Ascending aorta (tissue), 2 donors: ENCODE results near the gene ACBD6. TPM values are rescaled to one million over a fixed set of nuclear protein-coding genes. Genes with fewer than 3 reads are reported as not detected.

Experiments used
- DNase-seq, 2 donors: peaks; one replicate each; pipeline ENCODE4 v3.0.0-alpha.2; 2019; ENCODE audit warnings: low spot score in 2 of 2
- H3K27ac ChIP-seq, 2 donors: fragments of 200-600 bp; sonication (generic); one replicate each; pipeline ENCODE4 v1.5.1; 2016 to 2017; ENCODE audit warnings: mild to moderate bottlenecking in 1 of 2
- H3K27me3 ChIP-seq: fragments of 200-600 bp; sonication (generic); one replicate; pipeline ENCODE4 v1.5.1; 2017
- H3K36me3 ChIP-seq, 2 donors: fragments of 200-600 bp; sonication (generic); one replicate each; pipeline ENCODE4 v1.5.1; 2016
- H3K4me1 ChIP-seq, 2 donors: fragments of 200-600 bp; sonication (generic); one replicate each; pipeline ENCODE4 v1.5.1; 2016 to 2017; ENCODE audit warnings: mild to moderate bottlenecking in 1 of 2
- H3K4me3 ChIP-seq, 2 donors: fragments of 200-600 bp; sonication (generic); one replicate each; pipeline ENCODE4 v1.5.1; 2016 to 2017; ENCODE audit warnings: mild to moderate bottlenecking in 1 of 2
- H3K9me3 ChIP-seq, 2 donors: fragments of 200-600 bp; sonication (generic); one replicate each; pipeline ENCODE4 v1.5.1; 2016
- CTCF ChIP-seq, 3 experiments: fragments of 200-600 bp in 2 of 3; fragments of 450-650 bp in 1 of 3; sonication (generic) in 2 of 3; IDR thresholded peaks; one replicate each; pipeline ENCODE4 v1.5.1; 2016 to 2019; ENCODE audit warnings: antibody characterized with exemption in 3 of 3, mild to moderate bottlenecking in 1 of 3, moderate library complexity in 1 of 3
- intact Hi-C: fragments of 100-400 bp; cut with DNase I; formaldehyde crosslinking; loops from one replicate; pipeline ENCODE4 v1.15.1; 2023
- total RNA-seq: library from RNA; depleted of rRNA; stranded (reverse); fragments of >200 nt; gene quantifications from one replicate; pipeline ENCODE4 v1.1.0, GENCODE V29; 2016

ACBD6 gene
- total RNA-seq, 1 donor from 2014 or later: 67.7 TPM

GRCh38 chr1:180539136-180539535 is 36.8 kb upstream of the ACBD6 start:
- Histone ChIP-seq H3K27me3 (no peaks in the 10 kb centered on the region), H3K4me3 (no peak overlapping the region), H3K4me1 (peaks cover 3 to 32% of the 10 kb centered on the region in 2 donors), H3K36me3 (no peaks in the 10 kb centered on the region), H3K27ac (peak overlapping the region in 1 of 2 donors; percentile 73), H3K9me3 (no peaks in the 10 kb centered on the region)
- no peak for DNase-seq
- TF ChIP-seq CTCF (IDR thresholded peaks at IDR 0.05): no peak
- intact Hi-C loops: no loop called here

- H3K4me3 ChIP-seq: no peak overlapping the region
- H3K27me3 ChIP-seq: no peaks in the 10 kb centered on the region
- H3K36me3 ChIP-seq: no peaks in the 10 kb centered on the region
- no peak for TF ChIP-seq CTCF (IDR thresholded peaks at IDR 0.05)
- H3K4me1 ChIP-seq: peaks cover 0 to 14% of the 10 kb centered on the region in 2 donors
- intact Hi-C loops: no loop called here
- no peak for DNase-seq
- H3K9me3 ChIP-seq: no peaks in the 10 kb centered on the region
- H3K27ac ChIP-seq: no peak overlapping the region
Observed at GRCh38 chr1:180536821-180537372, 34.5 kb upstream of the ACBD6 start.

- TF ChIP-seq CTCF (IDR thresholded peaks at IDR 0.05): no peak
- Histone ChIP-seq H3K9me3 (no peaks in the 10 kb centered on the region), H3K4me1 (peaks cover 0 to 3% of the 10 kb centered on the region in 2 donors), H3K27me3 (no peaks in the 10 kb centered on the region), H3K4me3 (no peak overlapping the region), H3K27ac (no peak overlapping the region), H3K36me3 (no peaks in the 10 kb centered on the region)
- intact Hi-C loops: no loop called here
- DNase-seq: no peak
Observed at GRCh38 chr1:180535418-180535999, 33.1 kb upstream of the ACBD6 start.

DNA sequence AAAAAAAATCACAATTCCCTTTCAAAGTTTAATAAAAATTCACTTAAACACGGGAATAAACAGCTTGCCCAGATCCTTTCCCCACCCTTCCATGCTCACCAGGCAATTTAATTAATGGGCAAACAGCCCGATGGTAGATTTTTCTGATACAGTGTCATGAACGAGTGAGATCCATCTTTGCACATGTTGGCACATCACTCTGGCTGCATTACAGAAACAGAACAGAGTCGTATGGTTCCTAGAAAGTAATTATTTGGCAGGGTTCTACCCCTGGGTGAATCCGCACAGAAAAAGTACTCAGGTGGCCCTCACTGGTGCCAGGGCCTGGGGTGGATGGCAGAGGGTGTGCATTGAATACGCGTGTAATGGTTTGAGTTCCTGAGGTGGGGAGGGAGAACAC is 31.8 kb upstream of the ACBD6 start:
- no peaks in the 10 kb centered on the region for H3K27me3 ChIP-seq
- DNase-seq: no peak
- no peak overlapping the region for H3K27ac ChIP-seq
- no peak for TF ChIP-seq CTCF (IDR thresholded peaks at IDR 0.05)
- H3K4me3 ChIP-seq: no peak overlapping the region
- no peaks in the 10 kb centered on the region for H3K36me3 ChIP-seq
- H3K4me1 ChIP-seq: peaks cover 6 to 11% of the 10 kb centered on the region in 2 donors
- H3K9me3 ChIP-seq: no peaks in the 10 kb centered on the region
- intact Hi-C loops: loop anchor here (5.0 kb wide), 2 partner anchors 328 to 488 kb away; partner anchors contain the start of gene STX6

DNA sequence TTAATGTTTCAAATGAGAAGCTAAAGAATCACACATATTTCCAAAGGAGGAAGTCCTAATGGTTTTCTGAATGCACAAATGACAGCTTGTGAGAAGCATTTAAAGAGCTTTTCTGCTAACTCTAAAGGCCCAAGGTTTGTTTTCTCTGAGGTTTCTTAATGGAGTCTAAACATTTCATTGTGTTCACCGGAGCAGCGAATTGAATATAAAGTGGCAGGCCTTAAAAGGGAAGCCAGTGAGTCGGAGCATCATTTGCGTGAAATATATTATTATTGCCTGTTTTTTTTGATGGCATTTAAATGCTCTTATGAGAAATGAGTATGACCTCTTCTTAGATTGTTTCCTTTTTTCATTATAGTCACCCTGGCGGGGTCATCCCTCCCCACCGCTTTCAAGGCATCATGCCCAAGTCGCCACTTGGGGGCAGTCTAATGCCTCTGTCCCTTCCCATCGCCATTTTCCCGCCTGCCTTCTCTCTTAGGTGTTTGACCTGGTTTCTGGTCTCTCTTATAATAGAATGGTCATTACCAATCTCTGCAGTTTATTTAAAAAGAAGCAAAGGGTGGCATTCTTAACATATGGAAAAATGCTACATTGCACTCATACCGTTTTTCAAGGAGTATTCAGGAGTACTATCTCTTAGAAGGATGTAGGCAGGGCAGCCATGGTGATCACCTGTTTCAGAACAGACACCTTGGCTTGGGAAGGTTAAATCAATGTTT is 31.1 kb upstream of the ACBD6 start:
- no peak overlapping the region for H3K27ac ChIP-seq
- H3K4me3 ChIP-seq: no peak overlapping the region
- peak in 1 of 2 donors; percentile 79 for DNase-seq
- peaks cover 8 to 14% of the 10 kb centered on the region in 2 donors for H3K4me1 ChIP-seq
- H3K27me3 ChIP-seq: no peaks in the 10 kb centered on the region
- H3K36me3 ChIP-seq: no peaks in the 10 kb centered on the region
- TF ChIP-seq CTCF (IDR thresholded peaks at IDR 0.05): peak; percentile 70 to 83 (median 77)
- no peaks in the 10 kb centered on the region for H3K9me3 ChIP-seq
- intact Hi-C loops: loop anchor here (2.0 to 5.0 kb wide), 3 partner anchors 99 to 489 kb away; partner anchors contain the start of genes STX6 and XPR1
